HG03175 (cell line): Measurements from ENCODE around the gene OGFOD3.

Experiments
- ATAC-seq: cut with Tn5 transposase; IDR thresholded peaks from one replicate; pipeline ENCODE4 v1.9.1; 2021; ENCODE audit warnings: mild to moderate bottlenecking, moderate library complexity; ENCODE audit not compliant: unreplicated experiment

OGFOD3 gene

GRCh38 chr17:82447876-82448275 lies 29.5 kb upstream of the OGFOD3 start:
- ATAC-seq: no peak

DNA sequence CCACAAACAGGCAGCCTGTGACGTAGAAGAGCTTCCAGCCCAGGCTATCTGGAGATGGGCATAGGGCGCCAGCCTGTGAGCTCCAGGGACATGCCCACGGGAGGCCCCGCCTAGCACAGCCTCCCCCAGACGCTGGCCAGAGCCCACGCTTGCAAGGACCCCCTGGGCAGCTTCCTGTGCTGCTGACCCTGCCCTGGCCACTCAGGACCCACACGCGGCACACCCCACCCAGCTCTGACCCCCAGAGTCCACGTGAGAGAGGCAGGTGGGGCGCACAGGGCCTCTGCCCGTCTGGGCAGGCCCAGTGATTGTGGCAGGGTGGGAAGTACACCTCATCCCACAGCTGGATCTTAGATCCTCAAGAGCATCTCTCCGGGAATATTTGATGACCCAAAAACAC lies 28.3 kb upstream of the OGFOD3 start:
- ATAC-seq: no peak

DNA sequence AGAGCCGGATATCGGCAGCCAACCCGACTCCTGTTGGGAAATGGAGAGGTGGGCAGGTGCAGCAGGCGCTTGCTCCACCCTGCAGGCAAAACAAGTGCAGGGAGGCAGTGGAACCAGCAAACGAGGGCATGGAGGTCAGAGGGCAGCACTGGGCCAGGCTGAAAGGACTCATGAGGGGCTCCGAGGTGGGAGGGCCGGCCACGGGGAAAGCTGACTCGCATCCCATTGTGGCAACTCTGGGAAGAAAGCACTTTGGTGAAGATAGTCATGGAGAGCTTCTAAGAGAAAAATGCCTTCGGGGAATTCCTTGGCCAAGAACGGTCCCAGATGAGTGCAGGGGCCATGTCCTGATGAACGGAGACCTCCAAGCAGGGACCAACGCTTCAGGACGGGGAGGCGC lies 27.7 kb upstream of the OGFOD3 start:
- ATAC-seq: no peak

GRCh38 chr17:82445542-82445941 lies 27.2 kb upstream of the OGFOD3 start:
- ATAC-seq: no peak

GRCh38 chr17:82444941-82445521 lies 26.6 kb upstream of the OGFOD3 start:
- ATAC-seq: no peak

DNA sequence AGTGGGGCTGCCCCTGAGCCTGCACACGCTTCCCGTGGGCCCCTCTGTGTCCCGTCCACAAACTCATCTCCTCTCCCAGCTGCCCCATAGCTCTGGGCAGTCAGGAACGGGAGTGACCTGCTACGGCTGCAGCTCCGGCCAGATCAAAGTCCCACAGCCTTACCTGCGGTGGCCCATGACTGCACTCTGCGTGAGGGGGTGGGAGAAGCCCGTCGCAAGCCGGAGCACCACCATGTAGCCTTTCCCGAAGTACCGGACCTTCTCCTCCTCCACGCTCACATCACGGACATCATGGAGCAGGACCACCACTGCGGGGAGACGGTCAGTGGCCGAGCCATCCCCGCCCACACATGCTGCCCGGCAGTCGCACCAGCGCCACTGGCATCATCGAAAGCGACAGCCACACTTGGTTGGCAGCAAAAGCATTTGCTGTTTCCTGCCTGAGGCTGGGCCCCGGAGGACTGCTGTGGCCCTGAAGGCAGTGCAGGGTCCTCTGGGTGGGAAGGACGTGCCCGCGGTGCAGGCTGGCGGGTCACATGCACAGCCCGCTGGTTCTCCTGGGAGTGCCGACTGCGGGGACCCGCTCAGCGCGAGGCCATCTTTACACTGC lies 26.0 kb upstream of the OGFOD3 start:
- ATAC-seq: no peak

GRCh38 chr17:82443465-82444283 lies 25.3 kb upstream of the OGFOD3 start:
- no peak for ATAC-seq

DNA sequence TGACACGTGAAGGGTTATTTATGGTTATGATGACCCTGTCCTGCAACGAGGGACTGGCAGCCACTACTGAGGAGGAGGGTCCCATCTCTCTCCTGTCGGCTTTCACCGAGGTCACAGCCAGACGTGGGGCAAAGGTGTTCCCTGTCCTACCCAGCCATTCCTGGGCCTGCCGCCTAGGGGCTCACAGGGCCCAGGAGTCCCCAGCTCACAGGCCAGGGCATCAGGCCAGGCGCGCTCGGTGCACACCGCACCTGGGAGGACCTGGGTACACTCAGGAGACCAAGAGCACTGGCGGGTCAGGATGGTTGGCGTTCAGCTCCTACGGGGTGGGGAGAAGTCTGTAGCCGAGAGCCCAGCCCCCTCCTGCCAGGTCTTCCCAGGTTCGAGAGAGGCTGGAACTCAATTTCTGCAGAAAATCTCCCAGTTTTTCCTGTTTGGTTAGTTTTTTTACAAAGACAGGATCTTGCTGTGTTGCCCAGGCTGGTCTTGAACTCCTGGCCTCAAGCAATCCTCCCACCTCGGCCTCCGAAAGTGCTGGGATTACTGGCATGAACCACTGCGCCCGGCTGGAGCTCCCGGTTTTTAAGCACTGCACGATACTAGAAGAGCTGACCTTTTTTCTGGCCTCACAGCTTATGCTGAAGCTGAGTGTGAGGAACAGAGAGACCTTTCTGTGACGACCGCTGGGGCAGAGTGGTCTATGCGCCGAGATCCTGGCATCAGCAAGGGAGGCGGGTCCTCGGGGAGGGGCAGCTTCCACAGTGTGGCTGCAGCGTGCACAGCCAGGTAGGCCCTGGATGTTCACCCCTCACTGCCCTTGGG lies 24.5 kb upstream of the OGFOD3 start:
- ATAC-seq: no peak

DNA sequence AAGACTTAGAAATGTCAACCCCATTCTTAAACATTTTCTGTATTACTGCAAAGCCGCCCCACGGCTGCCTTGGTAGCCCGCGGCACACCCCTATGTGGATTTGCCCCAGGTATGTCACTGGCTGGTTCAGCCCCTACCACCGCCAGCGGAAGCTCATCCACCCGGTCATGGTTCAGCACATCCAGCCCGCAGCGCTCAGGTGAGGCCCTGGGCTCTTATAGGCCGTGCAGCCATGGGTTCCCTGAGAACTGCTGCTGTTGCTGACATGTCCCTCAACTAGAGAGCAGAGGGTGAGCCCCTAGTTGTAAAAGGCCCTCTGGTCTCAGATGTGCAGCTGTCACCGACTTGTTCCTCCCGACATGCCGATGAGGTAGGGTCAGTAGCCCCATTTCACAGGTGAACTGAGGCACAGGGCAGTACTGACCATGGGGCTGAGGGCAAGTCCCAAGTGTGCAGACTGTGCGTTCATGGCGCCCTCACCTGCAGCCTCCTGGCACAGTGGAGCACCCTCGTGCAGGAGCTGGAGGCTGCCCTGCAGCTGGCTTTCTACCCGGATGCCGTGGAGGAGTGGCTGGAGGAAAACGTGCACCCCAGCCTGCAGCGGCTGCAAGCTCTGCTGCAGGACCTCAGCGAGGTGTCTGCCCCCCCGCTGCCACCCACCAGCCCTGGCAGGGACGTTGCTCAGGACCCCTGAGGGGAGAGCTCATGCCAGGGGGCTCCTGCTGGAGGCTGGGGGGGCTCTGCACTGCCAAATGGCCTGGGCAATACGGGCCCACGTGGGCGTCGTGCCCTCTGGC lies 23.5 kb upstream of the OGFOD3 start:
- no peak for ATAC-seq

GRCh38 chr17:82440991-82441627 lies 22.7 kb upstream of the OGFOD3 start:
- no peak for ATAC-seq

DNA sequence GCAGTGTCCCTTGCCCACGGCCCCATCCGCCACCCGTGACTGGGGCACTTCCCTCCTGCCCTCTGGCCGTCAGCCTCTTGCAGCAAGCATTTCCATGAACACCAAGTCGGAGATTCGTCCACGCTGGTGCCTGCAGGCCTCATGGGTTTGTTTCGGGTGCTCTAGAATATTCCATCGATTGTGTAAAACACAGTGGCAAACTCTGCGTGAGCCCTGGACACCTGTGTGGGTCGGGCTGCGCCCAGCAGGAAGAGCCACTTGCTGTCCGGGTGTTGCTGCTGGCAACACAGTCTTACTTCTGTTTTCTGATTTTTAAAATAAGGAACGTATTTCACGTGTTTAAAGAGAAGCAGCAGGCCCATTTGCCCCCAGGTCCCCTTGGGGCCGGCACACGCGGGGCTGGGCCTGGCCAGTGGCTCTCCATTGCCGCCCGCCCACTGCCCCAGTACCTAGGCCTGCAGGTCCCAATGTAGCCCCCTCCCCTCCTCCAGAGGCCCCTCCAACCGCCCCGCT lies 22.1 kb upstream of the OGFOD3 start:
- ATAC-seq: no peak

GRCh38 chr17:82439829-82440365 lies 21.5 kb upstream of the OGFOD3 start:
- ATAC-seq: no peak

DNA sequence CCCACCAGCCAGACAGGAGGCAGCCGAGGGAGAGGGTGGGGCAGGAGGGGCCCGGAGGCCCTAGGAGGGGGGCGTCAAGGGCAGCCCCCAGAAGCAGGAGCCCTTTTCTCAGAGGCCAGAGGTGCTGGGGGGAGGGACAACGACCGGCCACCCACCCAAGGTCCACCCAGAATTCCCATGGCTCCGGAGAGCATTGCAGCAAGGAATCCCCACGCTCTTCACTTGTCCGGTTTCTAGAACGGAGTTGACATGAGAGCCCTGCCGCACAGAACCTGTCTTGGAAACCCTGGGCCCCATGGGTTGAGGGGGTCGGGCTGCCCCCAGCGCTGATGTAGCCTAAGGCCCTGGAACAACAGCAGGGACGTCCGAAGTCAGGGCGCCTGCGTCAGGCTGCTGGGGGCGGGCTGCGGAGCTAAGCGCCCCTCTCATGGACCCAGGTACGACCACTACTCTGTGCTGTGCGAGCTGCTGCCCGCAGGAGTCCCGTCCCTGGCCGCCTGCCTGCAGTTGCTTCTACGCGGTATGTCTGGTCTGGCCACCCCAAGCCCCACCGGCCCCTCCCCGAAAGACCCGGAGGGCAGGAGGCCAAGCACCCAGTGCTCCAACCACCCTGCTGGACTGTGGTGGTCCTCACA lies 20.9 kb upstream of the OGFOD3 start:
- ATAC-seq: no peak

DNA sequence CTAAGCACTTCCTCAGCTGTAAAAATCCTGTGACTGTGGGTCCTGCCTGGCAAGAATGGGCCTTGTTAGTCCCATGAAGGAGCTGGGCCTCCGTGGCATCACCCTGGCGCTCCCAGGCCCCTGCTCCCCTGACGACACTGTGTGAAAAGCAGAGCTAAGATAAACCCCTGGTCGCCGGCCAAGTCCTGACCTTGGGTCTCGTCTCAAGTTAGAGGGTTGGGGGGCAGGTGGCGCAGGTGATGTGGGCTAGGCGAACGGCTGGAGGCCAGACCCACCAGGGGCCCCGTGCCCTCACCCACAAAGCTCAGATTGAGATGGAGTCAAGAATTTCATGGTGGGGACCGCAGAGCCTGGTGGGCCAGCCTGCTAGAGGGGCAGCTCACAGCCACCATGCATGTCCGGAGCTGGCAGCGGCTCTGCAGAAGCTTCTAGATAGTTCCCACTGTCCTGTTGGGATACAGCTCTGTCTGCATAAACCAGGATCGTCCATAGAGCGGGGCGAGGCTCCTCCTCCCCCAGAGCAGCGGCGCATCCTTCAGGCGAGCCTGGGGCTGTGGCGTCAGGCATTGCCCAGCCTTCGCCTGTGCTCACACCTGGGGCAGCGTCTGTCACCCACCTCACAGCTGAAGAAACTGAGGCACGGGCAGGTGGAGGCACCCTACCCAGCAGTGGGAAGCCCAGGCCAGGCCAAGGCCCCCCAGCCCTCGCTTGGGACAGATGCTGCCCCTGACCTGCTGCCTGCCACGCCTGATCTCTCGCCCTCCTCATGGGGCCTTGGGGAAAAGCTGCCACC lies 20.2 kb upstream of the OGFOD3 start:
- ATAC-seq: no peak

DNA sequence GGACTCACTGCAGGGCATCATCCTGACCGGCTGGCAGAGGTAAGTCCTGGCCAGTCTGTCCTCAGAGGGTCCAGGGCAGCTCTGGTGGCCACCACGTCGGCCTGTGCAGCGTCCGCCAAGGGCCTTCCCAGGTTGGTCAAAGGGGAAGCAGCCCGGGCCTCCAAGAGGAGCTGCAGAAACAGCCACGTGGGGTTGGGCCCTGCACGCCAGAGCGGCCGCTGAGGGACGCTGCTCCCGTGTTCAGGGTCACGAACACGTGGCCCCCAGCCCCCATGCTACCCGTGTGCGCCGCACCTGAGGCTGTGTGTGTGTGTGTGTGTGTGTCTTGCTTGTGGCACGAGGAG lies 18.9 kb upstream of the OGFOD3 start:
- ATAC-seq: no peak

GRCh38 chr17:82436601-82437324 lies 18.4 kb upstream of the OGFOD3 start:
- ATAC-seq: no peak

DNA sequence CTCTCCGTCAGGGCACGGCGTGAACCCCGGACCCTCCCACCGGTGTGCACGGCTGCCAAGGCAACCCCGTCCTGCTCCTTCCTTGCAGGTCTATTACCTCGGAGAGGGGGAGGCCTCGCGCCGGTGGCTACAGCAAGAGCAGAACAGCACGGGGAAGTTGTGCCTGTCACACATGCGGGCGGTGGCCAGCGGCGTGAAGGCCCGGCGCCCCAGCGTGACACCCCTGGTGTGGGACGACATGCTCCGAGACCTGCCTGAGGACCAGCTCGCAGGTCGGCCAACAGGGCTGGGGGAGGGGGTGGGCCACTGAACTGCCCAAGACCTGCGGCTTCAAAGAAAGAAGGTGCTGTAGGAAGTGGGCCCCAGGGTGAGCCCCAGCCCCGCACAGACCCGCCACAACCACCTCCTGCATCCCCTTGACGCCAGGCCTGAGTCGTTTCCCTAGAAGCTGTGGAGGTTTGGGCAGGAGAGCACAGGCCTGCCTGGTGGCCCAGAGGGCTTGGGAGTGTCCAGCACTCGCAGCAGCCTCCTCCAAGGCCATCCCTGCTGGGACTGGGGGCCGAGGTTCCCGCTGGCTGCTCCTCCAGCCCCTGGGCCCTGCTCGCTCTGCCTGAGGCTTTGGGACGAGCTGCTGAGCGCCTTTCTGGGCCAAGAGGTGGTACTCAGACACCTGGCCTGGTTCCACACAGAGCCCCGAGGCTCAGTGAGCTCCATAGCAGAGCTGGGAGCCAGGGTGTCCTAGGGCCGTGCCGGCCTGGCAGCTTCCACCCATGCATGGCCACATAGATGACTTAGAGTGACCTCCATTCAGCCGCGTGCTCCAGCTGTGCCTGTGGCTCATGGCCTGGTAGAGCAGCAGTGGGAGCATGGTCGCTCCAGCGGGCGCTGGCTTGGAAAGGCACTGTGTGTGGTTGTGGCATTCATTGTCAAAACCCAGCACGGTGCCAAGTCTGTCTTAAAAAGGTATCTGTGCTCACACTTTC lies 17.5 kb upstream of the OGFOD3 start:
- no peak for ATAC-seq
